Measurements from ENCODE around the gene ROR2. TPM values are rescaled to one million over a fixed set of nuclear protein-coding genes. Genes with fewer than 3 reads are reported as not detected.

ROR2 gene
- total RNA-seq, 2 experiments from 2014 or later: not detected

GRCh38 chr9:91558395-91558794 is 391.6 kb downstream of the ROR2 start:
- ATAC-seq (ENCODE audit: poor library complexity) (no peak), DNase-seq (no peak)
- ChIA-PET CTCF (no interaction called here), POLR2A (no interaction called here)
- peaks cover 0 to 4% of the 10 kb centered on the region in 2 experiments for H3K27me3 ChIP-seq (ENCODE audit: control insufficient read depth in 1 of 2, insufficient read depth in 2 of 2, low read length in 2 of 2)
- Mint-ChIP-seq H3K36me3 (ENCODE audit: low read depth) (no peaks in the 10 kb centered on the region), H3K4me1 (ENCODE audit: low read depth) (no peaks in the 10 kb centered on the region), H3K4me3 (no peak overlapping the region), H3K27me3 (peaks cover 43% of the 10 kb centered on the region), H3K27ac (no peak overlapping the region), H3K9me3 (no peaks in the 10 kb centered on the region)
- H3K9me3 ChIP-seq (ENCODE audit: control insufficient read depth in 1 of 2, insufficient read depth in 1 of 2, low read length in 2 of 2): no peaks in the 10 kb centered on the region
- no peaks in the 10 kb centered on the region for H3K4me1 ChIP-seq (ENCODE audit: insufficient read depth, low read length)
- no peak overlapping the region for H3K4me3 ChIP-seq (ENCODE audit: low read length)
- TF ChIP-seq CTCF (IDR thresholded peaks at IDR 0.05): no peak
- H3K27ac ChIP-seq (ENCODE audit: low read depth in 1 of 2, low read length in 2 of 2): no peak overlapping the region
- intact Hi-C loops (cut with DNase I, micrococcal nuclease): no loop called here
- H3K36me3 ChIP-seq (ENCODE audit: insufficient read depth, low read length): no peaks in the 10 kb centered on the region

GRCh38 chr9:91557327-91557726 is 392.7 kb downstream of the ROR2 start:
- H3K4me3 Mint-ChIP-seq: no peak overlapping the region
- H3K36me3 ChIP-seq (ENCODE audit: insufficient read depth, low read length): no peaks in the 10 kb centered on the region
- no peaks in the 10 kb centered on the region for H3K4me1 ChIP-seq (ENCODE audit: insufficient read depth, low read length)
- no peaks in the 10 kb centered on the region for H3K9me3 ChIP-seq (ENCODE audit: control insufficient read depth in 1 of 2, insufficient read depth in 1 of 2, low read length in 2 of 2)
- POLR2A ChIA-PET: no interaction called here
- H3K9me3 Mint-ChIP-seq: no peaks in the 10 kb centered on the region
- TF ChIP-seq CTCF (IDR thresholded peaks at IDR 0.05): no peak
- no peak overlapping the region for H3K27ac Mint-ChIP-seq
- no peak overlapping the region for H3K27ac ChIP-seq (ENCODE audit: low read depth in 1 of 2, low read length in 2 of 2)
- H3K36me3 Mint-ChIP-seq (ENCODE audit: low read depth): no peaks in the 10 kb centered on the region
- peaks cover 0 to 4% of the 10 kb centered on the region in 2 experiments for H3K27me3 ChIP-seq (ENCODE audit: control insufficient read depth in 1 of 2, insufficient read depth in 2 of 2, low read length in 2 of 2)
- ATAC-seq (ENCODE audit: poor library complexity) (no peak), DNase-seq (no peak)
- H3K27me3 Mint-ChIP-seq: peaks cover 39% of the 10 kb centered on the region
- CTCF ChIA-PET: no interaction called here
- H3K4me1 Mint-ChIP-seq (ENCODE audit: low read depth): no peaks in the 10 kb centered on the region
- no peak overlapping the region for H3K4me3 ChIP-seq (ENCODE audit: low read length)
- intact Hi-C loops (cut with DNase I, micrococcal nuclease): no loop called here

- no peak for TF ChIP-seq CTCF (IDR thresholded peaks at IDR 0.05)
- H3K9me3 ChIP-seq (ENCODE audit: control insufficient read depth in 1 of 2, insufficient read depth in 1 of 2, low read length in 2 of 2): no peaks in the 10 kb centered on the region
- CTCF ChIA-PET: no interaction called here
Observed at GRCh38 chr9:91555132-91555531, 394.9 kb downstream of the ROR2 start.

More at GRCh38 chr9:91555132-91555531, 394.9 kb downstream of the ROR2 start:
- no peak for DNase-seq
- Mint-ChIP-seq H3K4me3 (no peak overlapping the region), H3K27me3 (peaks cover 31% of the 10 kb centered on the region), H3K27ac (no peak overlapping the region), H3K4me1 (ENCODE audit: low read depth) (no peaks in the 10 kb centered on the region), H3K36me3 (ENCODE audit: low read depth) (no peaks in the 10 kb centered on the region), H3K9me3 (no peaks in the 10 kb centered on the region)
- no peaks in the 10 kb centered on the region for H3K4me1 ChIP-seq (ENCODE audit: insufficient read depth, low read length)
- no peak overlapping the region for H3K4me3 ChIP-seq (ENCODE audit: low read length)
- peaks cover 0 to 4% of the 10 kb centered on the region in 2 experiments for H3K27me3 ChIP-seq (ENCODE audit: control insufficient read depth in 1 of 2, insufficient read depth in 2 of 2, low read length in 2 of 2)
- intact Hi-C loops (cut with DNase I, micrococcal nuclease): no loop called here
- H3K27ac ChIP-seq (ENCODE audit: low read depth in 1 of 2, low read length in 2 of 2): no peak overlapping the region
- POLR2A ChIA-PET: no interaction called here
- no peaks in the 10 kb centered on the region for H3K36me3 ChIP-seq (ENCODE audit: insufficient read depth, low read length)
- no peak for ATAC-seq (ENCODE audit: poor library complexity)

All from CD4-positive, alpha-beta T cell (primary cell).